Measurements from ENCODE around the gene TRIO.
"Not testable (repeated sequence)": the region's sequence is repeated elsewhere in the genome, so short reads cannot be mapped to it uniquely, and the experiment has no call there.

The TRIO gene

DNA sequence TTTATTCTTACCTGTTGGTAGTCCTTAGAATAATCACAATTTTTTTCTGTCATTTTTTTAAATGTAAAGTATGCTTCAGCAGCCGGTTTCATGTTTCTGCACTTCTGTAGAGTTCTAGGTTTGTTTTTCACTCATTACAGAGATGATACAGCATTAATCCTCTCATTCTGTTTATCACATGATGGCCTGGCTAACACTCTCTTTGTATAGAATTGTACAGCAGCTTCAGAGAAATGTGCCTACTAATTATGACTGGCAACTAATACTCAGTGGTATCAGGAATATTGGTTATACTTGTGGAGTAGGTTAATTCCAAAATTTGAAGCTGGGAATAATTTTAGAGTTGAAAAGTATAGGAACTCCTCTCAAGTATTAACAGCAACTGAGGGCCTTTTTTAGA lies 245.6 kb downstream of the TRIO start:
- H3K9ac ChIP-seq (ENCODE audit: low read length), result no peak overlapping the region
- H2BK5ac ChIP-seq (ENCODE audit: low read depth, low read length, poor library complexity), result no peak overlapping the region
- H3K79me1 ChIP-seq (ENCODE audit: low read length), result no peaks in the 10 kb centered on the region
- no peak overlapping the region for H3K4ac ChIP-seq (ENCODE audit: low read depth, low read length)
- no peak overlapping the region for H3K14ac ChIP-seq (ENCODE audit: low read length)
- no peak overlapping the region for H3K27ac ChIP-seq (ENCODE audit: low read depth, low read length)
- H3K79me2 ChIP-seq (ENCODE audit: control insufficient read depth, insufficient read depth, low read length, poor library complexity), result no peaks in the 10 kb centered on the region
- H3K36me3 ChIP-seq (ENCODE audit: control insufficient read depth in 1 of 2, insufficient read depth in 2 of 2, low read length in 2 of 2), result peaks cover 26 to 40% of the 10 kb centered on the region in 2 experiments
- H4K91ac ChIP-seq (ENCODE audit: low read depth, low read length), result no peak overlapping the region
- no CpG with 5 or more reads among the region's 1 CpG for WGBS (ENCODE audit: extremely low coverage, insufficient coverage, insufficient read length)
- H2AFZ ChIP-seq (ENCODE audit: insufficient read depth, low read length, poor library complexity), result no peak overlapping the region
- H3K27me3 ChIP-seq (ENCODE audit: insufficient read depth, low read length), result no peaks in the 10 kb centered on the region
- DNase-seq, result no peak
- H3K4me3 ChIP-seq (ENCODE audit: low read depth, low read length), result no peak overlapping the region
- H2BK120ac ChIP-seq (ENCODE audit: insufficient read depth, low read length, poor library complexity), result no peak overlapping the region
- H2AK5ac ChIP-seq (ENCODE audit: low read length), result no peak overlapping the region
- no peak overlapping the region for H4K12ac ChIP-seq (ENCODE audit: low read depth, low read length)
- no peaks in the 10 kb centered on the region for H3K9me3 ChIP-seq (ENCODE audit: insufficient read depth, low read depth, low read length)
- no peak overlapping the region for H3K23ac ChIP-seq (ENCODE audit: low read length)
- H4K8ac ChIP-seq (ENCODE audit: low read depth, low read length), result no peak overlapping the region
- H2BK12ac ChIP-seq (ENCODE audit: low read length), result no peak overlapping the region
- no peaks in the 10 kb centered on the region for H3K4me1 ChIP-seq (ENCODE audit: control insufficient read depth in 1 of 2, insufficient read depth in 2 of 2, low read length in 2 of 2)
- no peak overlapping the region for H3K4me2 ChIP-seq (ENCODE audit: low read length)
- H3K18ac ChIP-seq (ENCODE audit: low read length), result no peak overlapping the region

DNA sequence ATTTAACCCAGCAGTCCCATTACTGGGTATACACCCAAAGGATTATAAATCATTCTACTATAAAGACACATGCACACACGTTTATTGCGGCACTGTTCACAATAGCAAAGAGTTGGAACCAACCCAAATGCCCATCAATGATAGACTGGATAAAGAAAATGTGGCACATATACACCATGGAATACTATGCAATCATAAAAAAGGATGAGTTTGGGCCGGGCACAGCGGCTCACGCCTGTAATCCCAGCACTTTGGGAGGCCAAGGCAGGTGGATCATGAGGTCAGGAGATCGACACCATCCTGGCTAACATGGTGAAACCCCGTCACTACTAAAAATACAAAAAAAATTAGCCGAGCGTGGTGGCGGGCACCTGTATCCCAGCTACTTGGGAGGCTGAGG lies 249.4 kb downstream of the TRIO start:
- not testable (repeated sequence) for H2BK12ac ChIP-seq (ENCODE audit: low read length); H3K79me1 ChIP-seq (ENCODE audit: low read length); H3K27ac ChIP-seq (ENCODE audit: low read depth, low read length); H2BK5ac ChIP-seq (ENCODE audit: low read depth, low read length, poor library complexity); H3K23ac ChIP-seq (ENCODE audit: low read length); H4K8ac ChIP-seq (ENCODE audit: low read depth, low read length); H3K4ac ChIP-seq (ENCODE audit: low read depth, low read length); H4K91ac ChIP-seq (ENCODE audit: low read depth, low read length); H3K14ac ChIP-seq (ENCODE audit: low read length); H3K27me3 ChIP-seq (ENCODE audit: insufficient read depth, low read length); DNase-seq; H2AK5ac ChIP-seq (ENCODE audit: low read length); H3K79me2 ChIP-seq (ENCODE audit: control insufficient read depth, insufficient read depth, low read length, poor library complexity); H2BK120ac ChIP-seq (ENCODE audit: insufficient read depth, low read length, poor library complexity); H4K12ac ChIP-seq (ENCODE audit: low read depth, low read length); H3K9ac ChIP-seq (ENCODE audit: low read length); H3K18ac ChIP-seq (ENCODE audit: low read length); H3K4me2 ChIP-seq (ENCODE audit: low read length); H2AFZ ChIP-seq (ENCODE audit: insufficient read depth, low read length, poor library complexity); H3K4me1 ChIP-seq (ENCODE audit: control insufficient read depth in 1 of 2, insufficient read depth in 2 of 2, low read length in 2 of 2); H3K4me3 ChIP-seq (ENCODE audit: low read depth, low read length); H3K9me3 ChIP-seq (ENCODE audit: insufficient read depth, low read depth, low read length)
- peaks cover 25 to 42% of the 10 kb centered on the region in 2 experiments for H3K36me3 ChIP-seq (ENCODE audit: control insufficient read depth in 1 of 2, insufficient read depth in 2 of 2, low read length in 2 of 2)
- no CpG with 5 or more reads among the region's 10 CpGs for WGBS (ENCODE audit: extremely low coverage, insufficient coverage, insufficient read length)

DNA sequence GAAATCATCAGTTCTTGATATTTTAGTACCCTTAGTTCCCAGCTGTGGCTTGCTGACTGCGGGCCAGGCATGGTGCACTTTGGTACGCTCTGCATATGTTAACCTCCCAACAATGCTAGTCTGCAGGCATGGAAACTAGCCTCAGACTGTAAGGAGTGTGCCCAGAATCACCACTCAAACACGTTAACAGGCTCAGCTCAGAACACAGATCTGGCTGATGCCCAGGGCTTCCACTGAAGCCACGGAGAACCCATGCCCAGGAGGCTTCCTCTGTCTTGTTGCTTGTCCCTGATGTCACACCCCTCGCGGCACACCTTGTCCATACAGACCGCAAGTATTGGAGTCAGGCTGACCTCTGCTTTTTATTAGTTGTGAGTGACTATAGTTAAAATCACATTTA lies 251.2 kb downstream of the TRIO start:
- Histone ChIP-seq H3K27ac (ENCODE audit: low read depth, low read length) (no peak overlapping the region), H3K27me3 (ENCODE audit: insufficient read depth, low read length) (no peaks in the 10 kb centered on the region), H3K18ac (ENCODE audit: low read length) (no peak overlapping the region), H2BK5ac (ENCODE audit: low read depth, low read length, poor library complexity) (no peak overlapping the region), H2BK120ac (ENCODE audit: insufficient read depth, low read length, poor library complexity) (no peak overlapping the region), H3K4ac (ENCODE audit: low read depth, low read length) (no peak overlapping the region), H3K79me1 (ENCODE audit: low read length) (no peaks in the 10 kb centered on the region), H4K91ac (ENCODE audit: low read depth, low read length) (no peak overlapping the region), H2BK12ac (ENCODE audit: low read length) (no peak overlapping the region), H3K4me1 (ENCODE audit: control insufficient read depth in 1 of 2, insufficient read depth in 2 of 2, low read length in 2 of 2) (peaks cover 0 to under 1% of the 10 kb centered on the region in 2 experiments), H4K12ac (ENCODE audit: low read depth, low read length) (no peak overlapping the region), H3K9me3 (ENCODE audit: insufficient read depth, low read depth, low read length) (peaks cover 3% of the 10 kb centered on the region), H3K4me3 (ENCODE audit: low read depth, low read length) (no peak overlapping the region), H3K23ac (ENCODE audit: low read length) (no peak overlapping the region), H3K79me2 (ENCODE audit: control insufficient read depth, insufficient read depth, low read length, poor library complexity) (no peaks in the 10 kb centered on the region), H3K4me2 (ENCODE audit: low read length) (no peak overlapping the region), H3K36me3 (ENCODE audit: control insufficient read depth in 1 of 2, insufficient read depth in 2 of 2, low read length in 2 of 2) (peaks cover 28 to 42% of the 10 kb centered on the region in 2 experiments), H2AK5ac (ENCODE audit: low read length) (no peak overlapping the region), H4K8ac (ENCODE audit: low read depth, low read length) (no peak overlapping the region), H3K14ac (ENCODE audit: low read length) (no peak overlapping the region), H3K9ac (ENCODE audit: low read length) (peak overlapping the region; percentile 19), H2AFZ (ENCODE audit: insufficient read depth, low read length, poor library complexity) (no peak overlapping the region)
- DNase-seq, result no peak
- no CpG with 5 or more reads among the region's 7 CpGs for WGBS (ENCODE audit: extremely low coverage, insufficient coverage, insufficient read length)

DNA sequence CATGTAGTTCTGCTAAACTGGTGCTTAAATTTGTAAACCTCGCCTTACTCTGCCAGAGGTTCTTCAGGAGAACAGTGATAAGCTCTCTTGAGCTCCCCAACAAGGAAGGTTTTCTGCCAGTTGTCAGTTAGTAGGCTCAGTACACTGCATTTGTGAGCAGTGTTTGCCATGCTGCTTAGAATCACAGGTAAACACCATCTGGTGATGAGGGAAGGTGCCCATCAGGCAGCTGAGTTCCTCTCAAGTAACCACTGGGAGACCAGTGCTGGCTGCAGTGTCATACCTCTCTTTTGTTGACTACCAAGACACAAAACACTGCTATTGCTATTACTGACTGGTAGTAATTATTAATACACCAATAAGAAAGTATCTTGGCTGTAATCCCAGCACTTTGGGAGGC lies 252.3 kb downstream of the TRIO start:
- Histone ChIP-seq H3K14ac (ENCODE audit: low read length) (no peak overlapping the region), H2AFZ (ENCODE audit: insufficient read depth, low read length, poor library complexity) (no peak overlapping the region), H3K9ac (ENCODE audit: low read length) (no peak overlapping the region), H3K4me1 (ENCODE audit: control insufficient read depth in 1 of 2, insufficient read depth in 2 of 2, low read length in 2 of 2) (peaks cover 3% of the 10 kb centered on the region in 2 experiments), H3K9me3 (ENCODE audit: insufficient read depth, low read depth, low read length) (peaks cover 3% of the 10 kb centered on the region), H2BK5ac (ENCODE audit: low read depth, low read length, poor library complexity) (no peak overlapping the region), H3K18ac (ENCODE audit: low read length) (no peak overlapping the region), H3K4me2 (ENCODE audit: low read length) (no peak overlapping the region), H3K27me3 (ENCODE audit: insufficient read depth, low read length) (no peaks in the 10 kb centered on the region), H3K4me3 (ENCODE audit: low read depth, low read length) (no peak overlapping the region), H3K27ac (ENCODE audit: low read depth, low read length) (no peak overlapping the region), H4K8ac (ENCODE audit: low read depth, low read length) (no peak overlapping the region), H2BK12ac (ENCODE audit: low read length) (no peak overlapping the region), H3K23ac (ENCODE audit: low read length) (no peak overlapping the region), H3K79me2 (ENCODE audit: control insufficient read depth, insufficient read depth, low read length, poor library complexity) (no peaks in the 10 kb centered on the region), H3K36me3 (ENCODE audit: control insufficient read depth in 1 of 2, insufficient read depth in 2 of 2, low read length in 2 of 2) (peaks cover 26 to 37% of the 10 kb centered on the region in 2 experiments), H3K4ac (ENCODE audit: low read depth, low read length) (no peak overlapping the region), H4K91ac (ENCODE audit: low read depth, low read length) (no peak overlapping the region), H4K12ac (ENCODE audit: low read depth, low read length) (no peak overlapping the region), H3K79me1 (ENCODE audit: low read length) (no peaks in the 10 kb centered on the region), H2AK5ac (ENCODE audit: low read length) (no peak overlapping the region), H2BK120ac (ENCODE audit: insufficient read depth, low read length, poor library complexity) (no peak overlapping the region)
- WGBS (ENCODE audit: extremely low coverage, insufficient coverage, insufficient read length), result no CpG with 5 or more reads among the region's 1 CpG
- no peak for DNase-seq

Data from trophoblast cell (in vitro differentiated cells and primary cell).